H1 (cell line): ENCODE data around the gene NEU2. TPM values are rescaled to one million over a fixed set of nuclear protein-coding genes. Genes with fewer than 3 reads are reported as not detected.

Experiments
- CTCF ChIA-PET: fragments of 300-600 bp; sonication (Branson Sonifier 250); formaldehyde crosslinking; loops from one replicate; lab custom pipeline; 2021; ENCODE audit not compliant: partially characterized antibody; lab: Charles Lee
- POLR2A ChIA-PET: fragments of 300-600 bp; sonication (Branson Sonifier 250); formaldehyde crosslinking; loops from one replicate; lab custom pipeline; 2021; ENCODE audit warnings: inconsistent platforms; ENCODE audit not compliant: partially characterized antibody; lab: Charles Lee
- DNase-seq, 2 experiments: peaks; one replicate each; pipeline versions ENCODE4 v3.0.0 to v3.0.0-alpha.2; 2010 to 2022; ENCODE audit warnings: low spot score in 2 of 2, low read depth in 1 of 2, mixed read lengths in 1 of 2
- FAIRE-seq: peaks from 2 replicates; lab custom pipeline; 2011; peaks lifted over from hg19 to GRCh38; lab: Jason Lieb, UNC
- H2AFZ ChIP-seq: 2 replicates; pipeline ENCODE4 v1.8.1; 2012; ENCODE audit warnings: low read length, inconsistent platforms
- H2AK5ac ChIP-seq: 2 replicates; pipeline ENCODE4 v1.6.1; 2013; ENCODE audit warnings: low read depth, low read length
- H2BK120ac ChIP-seq: replicated peaks from 2 replicates; pipeline ENCODE3; 2013; ENCODE audit warnings: low read depth, low read length, inconsistent platforms
- H2BK12ac ChIP-seq: 2 replicates; pipeline ENCODE4 v1.6.1; 2013; ENCODE audit warnings: low read depth, low read length
- H2BK15ac ChIP-seq: 2 replicates; pipeline ENCODE4 v1.6.1; 2013; ENCODE audit warnings: low read length
- H2BK20ac ChIP-seq: 2 replicates; pipeline ENCODE4 v1.6.1; 2013; ENCODE audit warnings: low read length
- H2BK5ac ChIP-seq: 2 replicates; pipeline ENCODE4 v1.6.1; 2013; ENCODE audit warnings: low read depth, low read length
- H3K14ac ChIP-seq: 2 replicates; pipeline ENCODE4 v1.6.1; 2013; ENCODE audit warnings: inconsistent platforms; ENCODE audit not compliant: insufficient read length
- H3K18ac ChIP-seq: 2 replicates; pipeline ENCODE4 v1.6.1; 2013; ENCODE audit warnings: low read length; ENCODE audit errors: extremely low read depth
- H3K23ac ChIP-seq: 2 replicates; pipeline ENCODE4 v1.6.1; 2013; ENCODE audit warnings: inconsistent platforms; ENCODE audit not compliant: insufficient read length
- H3K23me2 ChIP-seq: 2 replicates; pipeline ENCODE4 v1.6.1; 2013; ENCODE audit warnings: low read depth, low read length
- H3K27ac ChIP-seq: 2 replicates; pipeline ENCODE4 v1.6.1; 2011; ENCODE audit warnings: low read depth, low read length, inconsistent platforms
- H3K27me3 ChIP-seq, 4 experiments: replicated peaks in 1 of 4; 1 replicate in 1 of 4; 2 replicates in 3 of 4; pipeline versions ENCODE4 v1.6.1 to v1.8.1; 2011 to 2013; ENCODE audit warnings: low read length in 3 of 4, mild to moderate bottlenecking in 3 of 4, inconsistent platforms in 2 of 4, mixed read lengths in 2 of 4, moderate library complexity in 1 of 4; ENCODE audit not compliant: control insufficient read depth in 3 of 4, insufficient read depth in 3 of 4; ENCODE audit errors: extremely low read depth in 1 of 4
- H3K36me3 ChIP-seq, 4 experiments: 2 replicates each; pipeline versions ENCODE4 v1.6.1 to v1.8.1; 2011 to 2013; ENCODE audit warnings: mild to moderate bottlenecking in 4 of 4, low read length in 3 of 4, moderate library complexity in 2 of 4, control low read depth in 1 of 4, inconsistent platforms in 1 of 4; ENCODE audit not compliant: insufficient read depth in 4 of 4, control insufficient read depth in 2 of 4
- H3K4ac ChIP-seq: replicated peaks from 2 replicates; pipeline ENCODE3; 2013; ENCODE audit warnings: low read length, low read depth, mixed read lengths, inconsistent platforms; ENCODE audit not compliant: insufficient read length
- H3K4me1 ChIP-seq, 4 experiments: replicated peaks in 1 of 4; 1 replicate in 1 of 4; 2 replicates in 3 of 4; pipeline versions ENCODE4 v1.6.1 to v1.8.1; 2011 to 2013; ENCODE audit warnings: low read length in 3 of 4, inconsistent platforms in 2 of 4, mixed read lengths in 1 of 4; ENCODE audit not compliant: insufficient read depth in 4 of 4, control insufficient read depth in 3 of 4
- H3K4me2 ChIP-seq, 2 experiments: 2 replicates each; pipeline versions ENCODE4 v1.6.1 to v1.8.1; 2011 to 2013; ENCODE audit warnings: low read depth in 2 of 2, low read length in 2 of 2, control low read depth in 1 of 2, inconsistent platforms in 1 of 2, mild to moderate bottlenecking in 1 of 2; ENCODE audit not compliant: insufficient read depth in 1 of 2
- H3K4me3 ChIP-seq, 4 experiments: fragments of 200-600, 300-600 bp in 1 of 4; sonication (generic), shearing (Covaris generic), sonication (Bioruptor Twin) in 1 of 4; 2 replicates each; pipeline versions ENCODE4 v1.5.1 to v1.8.1; 2011 to 2016; ENCODE audit warnings: low read length in 4 of 4, low read depth in 3 of 4, control low read depth in 2 of 4, inconsistent platforms in 2 of 4, mild to moderate bottlenecking in 2 of 4, mixed read lengths in 1 of 4, moderate library complexity in 1 of 4; ENCODE audit not compliant: insufficient read depth in 2 of 4; ENCODE audit errors: extremely low read depth in 1 of 4
- H3K56ac ChIP-seq: replicated peaks from 2 replicates; pipeline ENCODE3; 2013; ENCODE audit warnings: low read depth, mild to moderate bottlenecking, mixed read lengths, low read length, inconsistent platforms; ENCODE audit not compliant: insufficient read length
- H3K79me1 ChIP-seq: 2 replicates; pipeline ENCODE4 v1.6.1; 2013; ENCODE audit warnings: low read depth, low read length, control low read depth
- H3K79me2 ChIP-seq, 2 experiments: 2 replicates each; pipeline versions ENCODE4 v1.6.1 to v1.8.1; 2012 to 2013; ENCODE audit warnings: low read length in 2 of 2, mild to moderate bottlenecking in 2 of 2, inconsistent platforms in 1 of 2; ENCODE audit not compliant: insufficient read depth in 2 of 2, control insufficient read depth in 1 of 2
- H3K9ac ChIP-seq, 4 experiments: replicated peaks in 1 of 4; 1 replicate in 1 of 4; 2 replicates in 3 of 4; pipeline versions ENCODE4 v1.6.1 to v1.8.1; 2011 to 2013; ENCODE audit warnings: low read depth in 3 of 4, low read length in 3 of 4, control low read depth in 2 of 4, mild to moderate bottlenecking in 2 of 4, moderate library complexity in 2 of 4, inconsistent platforms in 1 of 4; ENCODE audit errors: extremely low read depth in 1 of 4
- H3K9me3 ChIP-seq, 2 experiments: 2 replicates each; pipeline versions ENCODE4 v1.6.1 to v1.8.1; 2012 to 2013; ENCODE audit warnings: mild to moderate bottlenecking in 2 of 2, moderate library complexity in 2 of 2, control low read depth in 1 of 2, inconsistent platforms in 1 of 2, low read depth in 1 of 2, low read length in 1 of 2, mixed read lengths in 1 of 2; ENCODE audit not compliant: insufficient read depth in 2 of 2
- H4K20me1 ChIP-seq, 2 experiments: replicated peaks in 1 of 2; 2 replicates each; pipeline versions ENCODE3 to v1.8.1; 2011 to 2013; ENCODE audit warnings: inconsistent platforms in 2 of 2, low read length in 2 of 2, mild to moderate bottlenecking in 1 of 2; ENCODE audit not compliant: insufficient read depth in 2 of 2, control insufficient read depth in 1 of 2
- H4K5ac ChIP-seq: 2 replicates; pipeline ENCODE4 v1.6.1; 2013; ENCODE audit warnings: low read length, low read depth, mixed read lengths, inconsistent platforms; ENCODE audit not compliant: insufficient read length
- H4K8ac ChIP-seq: 2 replicates; pipeline ENCODE4 v1.8.0; 2013; ENCODE audit warnings: mild to moderate bottlenecking, moderate library complexity, low read length, inconsistent platforms; ENCODE audit not compliant: insufficient read depth; ENCODE audit errors: extremely low read depth
- H4K91ac ChIP-seq: replicated peaks from 2 replicates; pipeline ENCODE3; 2013; ENCODE audit warnings: low read length, mixed read lengths, inconsistent platforms; ENCODE audit not compliant: insufficient read length
- JUN ChIP-seq: IDR thresholded peaks from 2 replicates; pipeline ENCODE4 v1.6.1; 2011; ENCODE audit warnings: low read depth, mild to moderate bottlenecking, improper control_type of control experiment, low read length
- NANOG ChIP-seq: IDR thresholded peaks from 2 replicates; pipeline ENCODE4 v1.6.1; 2011; ENCODE audit warnings: low read length, low read depth, mild to moderate bottlenecking, inconsistent platforms; ENCODE audit not compliant: insufficient read depth, poor library complexity, severe bottlenecking
- RAD21 ChIP-seq, 2 experiments: IDR thresholded peaks in 1 of 2; conservative IDR thresholded peaks in 1 of 2; 2 replicates each; pipeline ENCODE4 v1.6.1; 2011; ENCODE audit warnings: low read depth in 2 of 2, low read length in 2 of 2, improper control_type of control experiment in 1 of 2, inconsistent platforms in 1 of 2, mild to moderate bottlenecking in 1 of 2, moderate library complexity in 1 of 2
- SP2 ChIP-seq: IDR thresholded peaks from 2 replicates; pipeline ENCODE4 v1.6.1; 2012; ENCODE audit warnings: mild to moderate bottlenecking, low read length, inconsistent platforms
- SP4 ChIP-seq: IDR thresholded peaks from 2 replicates; pipeline ENCODE4 v1.6.1; 2012; ENCODE audit warnings: low read length, inconsistent platforms
- YY1 ChIP-seq: IDR thresholded peaks from 2 replicates; pipeline ENCODE4 v1.6.1; 2011; ENCODE audit warnings: low read depth, mild to moderate bottlenecking, low read length
- WGBS, 2 experiments: shearing (Covaris generic) in 1 of 2; methylation state at CpG; one replicate each; pipeline versions ENCODE4 v1.1.6 to v1.1.7; 2013 to 2015; ENCODE audit warnings: low lambda C conversion rate in 2 of 2, mixed read lengths in 2 of 2, inconsistent platforms in 1 of 2, low coverage in 1 of 2, missing lambda C conversion rate in 1 of 2; ENCODE audit not compliant: insufficient replicate concordance in 2 of 2, insufficient coverage in 1 of 2, insufficient read length in 1 of 2; ENCODE audit errors: extremely low coverage in 1 of 2, missing lambda C conversion rate in 1 of 2; 5-methylcytosine and 5-hydroxymethylcytosine counted together
- polyA plus RNA-seq, 7 experiments: library from polyadenylated mRNA; depleted of rRNA in 3 of 7; stranded (reverse) in 5 of 7; unstranded in 2 of 7; fragments of >200 nt in 5 of 7; fragments of 200-250 nt in 2 of 7; gene quantifications; 1 replicate in 5 of 7; 2 replicates in 1 of 7; 4 replicates in 1 of 7; pipeline versions ENCODE4 v1.2.1 to v1.2.3, GENCODE V29; 2011 to 2013; ENCODE audit warnings: missing spikeins in 2 of 7, mixed read lengths in 2 of 7
- total RNA-seq: library from RNA; stranded (reverse); fragmentation: NEBNext Ultra II Directional; extraction: Animal tissue kit (Norgen Biotek cat#: 25700); gene quantifications from 2 replicates; pipeline ENCODE4 v1.2.1, GENCODE V29; 2021

NEU2 gene
- total and polyA plus RNA-seq, 2 of the 8 experiments (the other 6 are each of a cell fraction or from before 2014, with no cell fraction given) = 0.12 TPM; not detected in 1

GRCh38 chr2:233076749-233077148, 44.3 kb downstream of the NEU2 start:
- FAIRE-seq = no peak
- no peak overlapping the region for H2BK20ac ChIP-seq
- no peak for DNase-seq
- H3K9ac ChIP-seq = no peak overlapping the region
- H2BK120ac ChIP-seq = no peak overlapping the region
- H3K4me2 ChIP-seq = no peak overlapping the region
- no peak overlapping the region for H3K4ac ChIP-seq
- H3K27me3 ChIP-seq = no peaks in the 10 kb centered on the region
- no peaks in the 10 kb centered on the region for H3K23me2 ChIP-seq
- no peak overlapping the region for H2BK15ac ChIP-seq
- H3K4me3 ChIP-seq = no peak overlapping the region
- peaks cover 0 to 3% of the 10 kb centered on the region in 2 experiments; a peak in 2 of 4 replicates for H3K9me3 ChIP-seq
- H3K4me1 ChIP-seq = peaks cover 5 to 17% (median 10%) of the 10 kb centered on the region in 4 experiments
- H4K8ac ChIP-seq = no peak overlapping the region
- no peak overlapping the region for H3K27ac ChIP-seq
- no peak overlapping the region for H3K14ac ChIP-seq
- ChIA-PET CTCF (interaction anchor here (3.2 kb wide), 1 partner anchor 23 kb away, joined by 8 read pairs; no protein-coding TSS in a partner anchor), POLR2A (no interaction called here)
- H3K36me3 ChIP-seq = no peaks in the 10 kb centered on the region
- H2BK12ac ChIP-seq = no peak overlapping the region
- no peaks in the 10 kb centered on the region for H3K79me1 ChIP-seq
- H2AFZ ChIP-seq = no peak overlapping the region
- no peak overlapping the region for H3K23ac ChIP-seq
- WGBS, 2 experiments = 86% methylated on average over 3 of the region's 3 CpGs; no CpG with 5 or more reads in 1 of the 2 experiments
- H3K56ac ChIP-seq = no peak overlapping the region
- H3K79me2 ChIP-seq = no peaks in the 10 kb centered on the region
- no peak overlapping the region for H4K5ac ChIP-seq
- H4K91ac ChIP-seq = no peak overlapping the region
- no peak overlapping the region for H2BK5ac ChIP-seq
- H3K18ac ChIP-seq = no peak overlapping the region
- no peaks in the 10 kb centered on the region for H4K20me1 ChIP-seq
- H2AK5ac ChIP-seq = no peak overlapping the region
- TF ChIP-seq SP2 (no peak), JUN (no peak), NANOG (no peak), RAD21 (IDR thresholded peaks at IDR 0.05 in 1 of 2, conservative IDR thresholded peaks at IDR 0.05 in 1 of 2; ENCODE audit: low read depth in 2 of 2, low read length in 2 of 2) (no peak), SP4 (no peak), YY1 (no peak)
